IPS DF 19.7 (cell line): Measurements from ENCODE around the gene NHERF2.

Experiments
- DNase-seq: peaks from one replicate; pipeline ENCODE4 v3.0.0-alpha.2; 2013; ENCODE audit warnings: low read depth, low spot score

Gene NHERF2

DNA sequence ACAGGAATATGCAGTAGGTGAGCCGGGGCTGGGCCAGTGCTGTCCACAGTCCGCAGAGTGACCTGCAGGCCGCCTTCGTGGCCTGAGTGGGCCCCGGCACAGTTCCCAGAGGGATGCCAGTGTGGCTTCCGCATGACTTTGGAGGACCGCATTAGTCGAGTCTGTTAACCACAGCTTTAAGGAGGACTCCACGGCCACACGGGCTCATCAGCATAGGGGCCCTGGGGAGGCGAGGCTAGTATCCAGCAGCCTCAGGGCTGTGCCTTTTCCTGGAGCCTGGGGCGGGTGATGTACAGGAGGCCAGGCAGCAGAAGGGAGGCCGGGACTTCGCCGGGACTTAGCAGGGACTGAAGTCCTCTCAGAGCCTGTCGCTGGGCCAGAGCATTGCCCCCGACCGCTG lies 34.3 kb downstream of the NHERF2 start:
- no peak for DNase-seq

GRCh38 chr16:2061526-2061925 lies 34.8 kb downstream of the NHERF2 start:
- DNase-seq, result no peak

GRCh38 chr16:2062801-2063200 lies 36.1 kb downstream of the NHERF2 start:
- no peak for DNase-seq

- DNase-seq, result no peak
These were observed 37.2 kb downstream of the NHERF2 start for GRCh38 chr16:2063861-2064260.

- no peak for DNase-seq
These were observed 37.8 kb downstream of the NHERF2 start for GRCh38 chr16:2064368-2064945.

DNA sequence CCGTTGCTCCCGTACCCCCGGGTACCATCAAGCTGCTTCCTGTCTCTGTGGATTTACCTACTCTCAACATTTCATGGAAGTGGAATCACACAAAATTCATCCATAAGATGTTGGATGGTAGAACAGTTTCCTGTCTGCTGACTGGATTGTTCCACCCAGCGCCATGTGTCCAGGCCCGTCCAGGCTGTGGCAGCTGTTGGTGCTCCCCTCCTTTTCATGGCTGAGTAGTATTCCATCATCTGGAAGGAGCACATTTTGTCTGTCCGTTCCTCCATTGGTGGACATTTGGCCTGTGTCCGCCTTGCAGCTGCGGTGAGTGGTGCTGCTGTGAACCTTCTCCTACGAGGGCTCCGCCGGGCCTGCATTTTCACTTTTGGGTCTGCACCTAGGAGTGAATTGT lies 39.4 kb downstream of the NHERF2 start:
- DNase-seq, result no peak

GRCh38 chr16:2070576-2071453 lies 44.1 kb downstream of the NHERF2 start:
- no peak for DNase-seq

DNA sequence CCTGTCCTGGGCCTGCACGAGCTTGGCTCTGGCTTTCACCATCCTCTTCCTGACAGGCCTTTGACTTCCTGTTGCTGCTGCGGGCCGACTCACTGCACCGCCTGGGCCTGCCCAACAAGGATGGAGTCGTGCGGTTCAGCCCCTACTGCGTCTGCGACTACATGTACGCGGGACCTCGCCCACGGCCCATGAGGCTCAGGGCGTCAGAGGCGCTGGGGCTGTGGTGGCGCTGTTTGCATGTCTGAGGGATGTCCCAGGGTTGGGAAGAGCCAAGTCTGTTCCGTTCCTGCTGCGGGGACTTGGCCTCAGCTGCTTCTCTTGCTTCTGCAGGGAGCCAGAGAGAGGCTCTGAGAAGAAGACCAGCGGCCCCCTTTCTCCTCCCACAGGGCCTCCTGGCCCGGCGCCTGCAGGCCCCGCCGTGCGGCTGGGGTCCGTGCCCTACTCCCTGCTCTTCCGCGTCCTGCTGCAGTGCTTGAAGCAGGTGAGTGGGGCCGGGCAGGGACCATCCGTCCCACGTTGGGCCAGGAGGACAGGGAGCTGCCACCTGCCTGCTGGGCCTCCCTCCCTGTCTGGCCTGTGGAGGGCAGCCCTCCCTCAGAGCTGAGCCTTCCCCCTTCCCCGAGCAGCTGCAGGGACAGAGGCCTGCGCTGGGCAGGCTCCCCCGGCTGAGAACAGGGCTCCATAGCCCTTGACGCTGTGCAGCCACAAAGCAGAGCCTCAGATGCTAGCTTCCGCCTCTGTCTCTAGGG lies 44.9 kb downstream of the NHERF2 start:
- DNase-seq, result no peak

GRCh38 chr16:2072926-2073325 lies 46.2 kb downstream of the NHERF2 start:
- no peak for DNase-seq

DNA sequence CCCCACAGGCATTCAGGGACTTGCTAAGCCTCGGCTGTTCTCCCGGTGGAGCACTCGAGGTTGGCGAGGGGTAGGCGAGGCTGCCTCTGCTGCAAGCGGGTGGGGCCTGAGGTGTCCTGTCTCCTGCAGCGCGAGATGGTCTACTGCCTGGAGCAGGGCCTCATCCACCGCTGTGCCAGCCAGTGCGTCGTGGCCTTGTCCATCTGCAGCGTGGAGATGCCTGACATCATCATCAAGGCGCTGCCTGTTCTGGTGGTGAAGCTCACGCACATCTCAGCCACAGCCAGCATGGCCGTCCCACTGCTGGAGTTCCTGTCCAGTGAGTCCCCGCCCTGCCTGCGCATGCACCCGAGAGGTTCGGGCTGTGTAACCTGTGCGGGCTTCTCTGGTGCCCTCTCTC lies 47.4 kb downstream of the NHERF2 start:
- no peak for DNase-seq

GRCh38 chr16:2075631-2076030 lies 48.9 kb downstream of the NHERF2 start:
- no peak for DNase-seq

DNA sequence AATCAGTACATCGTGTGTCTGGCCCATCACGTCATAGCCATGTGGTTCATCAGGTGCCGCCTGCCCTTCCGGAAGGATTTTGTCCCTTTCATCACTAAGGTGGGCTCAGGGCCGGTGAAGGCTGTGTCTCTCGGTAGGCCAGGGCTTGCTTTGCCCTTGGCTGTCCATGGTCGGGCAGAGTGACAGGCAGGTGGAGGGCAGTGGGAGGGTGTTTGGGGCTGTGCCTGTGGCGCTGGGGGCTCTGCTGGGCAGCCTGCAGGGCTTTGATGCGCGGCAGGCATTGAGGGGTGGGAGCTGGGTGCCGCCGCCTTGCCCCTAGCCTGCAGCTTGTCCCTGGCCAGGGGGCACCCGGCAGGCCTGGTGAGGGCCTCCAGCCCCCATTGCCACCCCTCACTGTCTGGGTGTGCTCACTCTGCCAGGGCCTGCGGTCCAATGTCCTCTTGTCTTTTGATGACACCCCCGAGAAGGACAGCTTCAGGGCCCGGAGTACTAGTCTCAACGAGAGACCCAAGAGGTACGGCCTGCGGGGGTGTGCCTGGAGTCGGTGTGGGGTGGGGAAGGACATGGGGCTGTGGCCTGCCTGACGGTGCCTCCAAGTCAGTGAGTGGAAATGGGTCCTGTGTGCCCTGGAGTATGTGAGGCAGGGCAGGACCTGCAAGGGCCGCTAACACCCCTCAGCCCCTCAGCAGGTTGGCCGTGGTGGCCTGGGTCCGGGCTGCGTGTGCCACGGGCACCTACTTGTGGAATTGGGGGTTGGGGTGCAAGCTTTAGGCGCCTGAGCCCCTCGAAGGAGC lies 49.6 kb downstream of the NHERF2 start:
- no peak for DNase-seq

DNA sequence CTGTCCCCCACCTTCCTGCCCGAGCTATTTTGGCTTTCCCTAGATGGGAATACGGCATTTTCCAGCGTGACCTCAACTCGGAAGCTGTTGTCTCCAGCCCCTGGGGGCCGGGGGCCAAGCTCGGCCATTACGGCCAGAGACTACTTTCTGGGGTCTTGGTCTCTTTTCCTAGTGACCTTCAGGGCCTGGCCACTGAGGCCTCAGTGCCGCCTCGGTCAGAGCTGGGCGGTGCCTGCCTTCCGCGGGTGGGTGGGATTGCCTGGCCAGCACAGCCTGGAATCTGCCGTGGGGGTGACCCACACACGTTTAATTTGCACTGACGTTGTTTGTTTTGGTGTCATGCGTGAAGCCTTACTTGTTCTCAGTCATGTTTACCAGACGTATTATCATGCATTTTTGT lies 50.3 kb downstream of the NHERF2 start:
- no peak for DNase-seq

DNA sequence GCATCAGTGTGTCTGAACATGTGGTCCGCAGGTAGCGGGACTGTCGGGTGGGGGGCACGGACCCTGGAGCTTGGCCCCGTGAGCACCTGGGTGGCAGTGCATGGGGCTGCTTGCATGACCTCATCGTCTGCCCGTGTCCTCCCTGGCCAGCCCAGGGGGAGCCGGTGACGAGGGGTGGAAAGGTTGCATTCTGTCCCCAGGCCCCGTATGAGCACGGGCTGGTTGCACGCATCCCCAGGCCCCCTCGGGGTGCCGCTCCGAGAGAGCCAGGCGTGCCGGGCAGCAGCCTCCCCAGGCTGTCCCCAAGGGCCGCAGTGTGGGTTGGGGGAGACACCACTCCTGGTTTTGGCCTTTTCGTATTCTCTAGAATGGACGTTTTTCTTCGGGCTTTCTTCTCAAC lies 51.0 kb downstream of the NHERF2 start:
- no peak for DNase-seq

GRCh38 chr16:2078096-2078495 lies 51.4 kb downstream of the NHERF2 start:
- no peak for DNase-seq

GRCh38 chr16:2078691-2079090 lies 52.0 kb downstream of the NHERF2 start:
- DNase-seq, result no peak

DNA sequence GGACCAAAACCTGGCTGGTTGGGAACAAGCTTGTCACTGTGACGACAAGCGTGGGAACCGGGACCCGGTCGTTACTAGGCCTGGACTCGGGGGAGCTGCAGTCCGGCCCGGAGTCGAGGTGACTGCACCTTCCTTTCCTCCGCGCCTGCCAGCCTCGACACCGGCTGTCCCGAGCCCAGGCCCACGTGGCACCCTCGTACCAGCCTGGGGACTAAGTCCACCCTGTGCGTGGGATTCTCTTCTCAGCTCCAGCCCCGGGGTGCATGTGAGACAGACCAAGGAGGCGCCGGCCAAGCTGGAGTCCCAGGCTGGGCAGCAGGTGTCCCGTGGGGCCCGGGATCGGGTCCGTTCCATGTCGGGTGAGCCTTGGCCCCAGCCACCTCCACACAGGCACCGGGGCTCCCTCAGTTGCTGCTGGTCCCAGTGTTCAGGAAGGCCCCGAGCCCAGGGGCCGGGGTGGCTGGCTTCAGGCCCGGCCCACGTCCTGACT lies 52.7 kb downstream of the NHERF2 start:
- DNase-seq, result no peak

- no peak for DNase-seq
These were observed 53.3 kb downstream of the NHERF2 start for GRCh38 chr16:2079991-2080390.

DNA sequence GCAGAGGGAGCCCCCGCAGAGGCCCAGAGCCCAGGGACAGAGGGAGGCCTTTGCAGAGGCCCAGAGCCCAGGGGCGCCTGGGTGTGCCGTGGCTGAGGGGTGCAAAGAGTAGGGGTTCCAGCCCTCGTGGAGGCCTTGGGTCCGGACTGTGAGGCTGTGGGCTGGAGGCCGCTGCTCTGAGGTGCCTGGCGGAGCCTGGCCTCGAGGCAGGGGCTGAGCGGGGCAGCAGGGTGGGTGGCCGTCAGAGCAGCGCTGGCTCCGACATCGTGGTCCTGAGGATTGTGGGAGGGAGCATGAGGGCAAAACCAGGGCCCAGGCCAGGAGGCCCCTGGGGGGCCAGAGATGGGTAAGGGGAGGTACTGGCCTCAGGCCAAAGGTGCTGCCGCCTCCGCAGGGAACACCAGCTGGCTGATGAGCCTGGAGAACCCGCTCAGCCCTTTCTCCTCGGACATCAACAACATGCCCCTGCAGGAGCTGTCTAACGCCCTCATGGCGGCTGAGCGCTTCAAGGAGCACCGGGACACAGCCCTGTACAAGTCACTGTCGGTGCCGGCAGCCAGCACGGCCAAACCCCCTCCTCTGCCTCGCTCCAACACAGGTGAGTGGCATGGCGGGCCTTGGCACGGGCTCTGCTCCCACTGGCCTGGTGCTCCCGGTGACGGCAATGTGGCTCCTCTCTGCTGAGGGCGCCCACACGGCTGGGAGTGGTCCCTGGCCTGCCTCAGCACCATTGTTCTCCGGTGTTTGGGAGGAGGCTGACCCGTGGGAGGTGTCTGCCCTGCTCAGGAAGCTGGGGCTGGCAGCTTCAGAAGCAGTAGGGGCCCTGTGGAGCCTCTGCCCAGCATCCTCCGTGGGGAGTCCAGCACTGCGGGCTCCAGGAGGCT lies 54.7 kb downstream of the NHERF2 start:
- DNase-seq, result no peak

- DNase-seq, result no peak
These were observed 55.7 kb downstream of the NHERF2 start for GRCh38 chr16:2082171-2082982.
